KBM-7 (cell line): ENCODE data around the gene ABCA4.

ENCODE experiments used
- DNase-seq: peaks from one replicate; pipeline ENCODE4 v3.0.0-alpha.2; 2015
- in situ Hi-C: fragments of 300-500 bp; cut with MboI; formaldehyde crosslinking; loops from 2 replicates; pipeline ENCODE4 v1.14.3; 2020; ENCODE audit warnings: low sequenced_read_pairs, low pct_unique_long_range_greater_than_20kb, mixed read lengths

ABCA4 gene

GRCh38 chr1:94093996-94094395 lies 27.0 kb downstream of the ABCA4 start:
- in situ Hi-C loops: no loop called here
- DNase-seq: no peak

- DNase-seq: no peak
- in situ Hi-C loops: no loop called here
These were observed 27.6 kb downstream of the ABCA4 start for GRCh38 chr1:94093396-94093795.

DNA sequence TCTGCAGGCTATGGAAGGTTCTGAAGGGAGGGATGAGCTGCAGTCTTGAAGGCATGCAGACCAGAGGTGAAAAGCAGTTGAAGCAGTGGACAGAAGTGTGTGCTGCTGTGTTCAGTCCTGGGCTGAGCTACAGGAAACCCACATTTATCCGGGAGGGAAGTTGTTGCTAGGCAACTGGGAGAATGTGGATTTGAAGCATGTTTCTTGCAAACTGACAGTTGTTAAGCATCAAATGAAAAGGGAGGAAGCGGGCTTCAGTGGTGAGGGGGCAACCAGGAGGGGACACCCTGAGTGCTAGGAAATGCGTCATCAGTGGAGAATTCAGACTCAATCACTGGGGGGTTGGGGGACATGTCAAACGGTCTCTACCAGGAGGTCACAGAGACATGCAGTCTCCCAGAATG lies 28.7 kb downstream of the ABCA4 start:
- DNase-seq: peak; percentile 86

GRCh38 chr1:94090761-94091160 lies 30.2 kb downstream of the ABCA4 start:
- in situ Hi-C loops: no loop called here

More for the DNA sequence above, 28.7 kb downstream of the ABCA4 start:
- in situ Hi-C loops: no loop called here

GRCh38 chr1:94087193-94087592 lies 33.8 kb downstream of the ABCA4 start:
- in situ Hi-C loops: no loop called here
- no peak for DNase-seq

More at GRCh38 chr1:94090761-94091160, 30.2 kb downstream of the ABCA4 start:
- DNase-seq: no peak

GRCh38 chr1:94084547-94084946 lies 36.4 kb downstream of the ABCA4 start:
- DNase-seq: no peak
- in situ Hi-C loops: no loop called here

GRCh38 chr1:94084085-94084484 lies 36.9 kb downstream of the ABCA4 start:
- DNase-seq: no peak
- in situ Hi-C loops: no loop called here

DNA sequence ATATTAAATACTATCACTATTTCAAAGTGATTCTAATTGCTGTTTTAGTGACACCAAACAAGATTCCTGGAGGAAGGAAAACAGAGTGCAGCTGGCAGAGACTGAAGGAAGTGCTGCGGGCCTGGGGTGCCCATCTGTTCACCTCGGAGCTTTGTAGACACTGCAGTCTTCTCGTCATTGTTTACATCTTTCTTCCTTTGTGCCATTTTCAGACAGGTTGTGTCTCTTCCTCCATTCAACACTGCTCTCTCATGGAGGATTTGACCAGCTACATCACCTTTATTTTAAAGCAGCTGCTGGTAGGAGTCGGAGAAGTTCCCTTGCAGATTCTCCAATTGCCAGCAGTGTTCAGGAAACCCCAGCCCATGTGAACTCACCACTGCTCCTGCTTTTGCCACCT lies 37.3 kb downstream of the ABCA4 start:
- in situ Hi-C loops: no loop called here
- no peak for DNase-seq

DNA sequence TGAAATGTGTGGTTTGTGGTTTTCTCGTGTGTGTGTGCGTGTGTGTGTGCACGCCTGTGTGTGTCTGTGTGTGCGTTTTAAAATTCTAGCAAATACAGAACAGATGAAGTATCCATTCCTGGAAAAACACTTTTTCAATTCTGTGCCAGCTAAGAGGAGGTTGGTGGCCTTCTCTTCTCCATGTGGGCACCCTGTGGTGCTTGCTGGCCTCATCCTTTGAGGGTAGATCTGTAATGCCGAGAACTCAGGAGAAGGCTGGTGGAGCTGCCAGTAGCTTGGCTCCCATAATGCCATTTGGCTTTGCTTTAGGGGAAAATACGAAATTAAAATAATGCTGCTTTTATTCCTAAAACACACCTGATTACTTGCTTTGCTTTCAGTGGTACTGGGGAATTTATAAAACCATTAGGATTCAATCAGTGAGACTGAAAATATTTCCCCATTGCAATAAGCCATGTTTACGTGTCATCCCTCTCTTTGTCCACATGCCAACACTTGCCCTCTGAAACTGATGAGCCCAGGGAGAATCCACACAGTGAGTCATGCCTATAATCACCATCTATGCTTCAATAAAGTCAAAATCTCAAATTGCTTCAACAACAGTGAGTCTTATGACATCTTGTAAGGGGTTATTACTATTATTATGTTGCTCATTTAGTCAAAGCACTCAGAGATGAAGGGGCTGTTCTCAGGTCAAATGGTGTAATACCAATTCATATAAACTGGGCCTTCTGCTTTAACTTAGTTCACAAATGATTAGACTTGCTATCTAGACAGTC lies 39.2 kb downstream of the ABCA4 start:
- in situ Hi-C loops: no loop called here
- no peak for DNase-seq

GRCh38 chr1:94079989-94080388 lies 41.0 kb downstream of the ABCA4 start:
- DNase-seq: no peak
- in situ Hi-C loops: no loop called here

GRCh38 chr1:94079080-94079940 lies 41.6 kb downstream of the ABCA4 start:
- DNase-seq: no peak
- in situ Hi-C loops: no loop called here

DNA sequence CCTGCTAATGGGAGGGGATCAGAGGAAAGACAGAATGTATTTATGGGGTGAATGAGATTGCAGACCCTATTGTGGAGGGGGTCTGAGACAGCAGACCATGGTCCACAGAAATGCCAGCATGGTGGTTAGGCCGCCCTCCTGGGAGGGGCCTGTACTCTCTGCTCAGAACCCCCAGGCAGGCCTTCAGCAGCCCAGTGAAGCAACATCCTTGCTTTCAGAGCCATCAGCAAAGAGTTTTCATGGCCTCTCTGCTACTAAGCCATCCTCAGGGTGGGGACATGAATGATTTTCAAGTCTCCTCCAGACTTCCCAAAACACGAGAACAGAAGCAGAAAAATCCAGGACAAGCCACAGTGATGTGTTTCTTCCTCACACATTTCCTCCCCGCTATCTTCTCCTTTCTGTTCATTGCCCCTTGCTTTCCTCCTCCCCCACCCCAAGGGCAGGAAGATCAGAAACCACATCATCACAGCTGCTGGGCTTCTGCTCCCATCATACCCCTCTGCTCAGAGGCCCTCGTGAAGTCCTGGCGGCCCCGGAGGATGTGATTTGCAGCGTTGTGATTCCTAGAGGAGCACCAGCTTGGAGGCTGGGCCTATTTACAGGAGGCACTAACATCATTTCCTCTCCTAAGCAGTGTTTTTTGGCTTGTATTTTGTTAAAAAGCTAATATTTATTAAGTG lies 48.0 kb downstream of the ABCA4 start:
- in situ Hi-C loops: loop anchor here (25.0 kb wide), 2 partner anchors 164 to 389 kb away; partner anchors contain the start of gene ARHGAP29

DNA sequence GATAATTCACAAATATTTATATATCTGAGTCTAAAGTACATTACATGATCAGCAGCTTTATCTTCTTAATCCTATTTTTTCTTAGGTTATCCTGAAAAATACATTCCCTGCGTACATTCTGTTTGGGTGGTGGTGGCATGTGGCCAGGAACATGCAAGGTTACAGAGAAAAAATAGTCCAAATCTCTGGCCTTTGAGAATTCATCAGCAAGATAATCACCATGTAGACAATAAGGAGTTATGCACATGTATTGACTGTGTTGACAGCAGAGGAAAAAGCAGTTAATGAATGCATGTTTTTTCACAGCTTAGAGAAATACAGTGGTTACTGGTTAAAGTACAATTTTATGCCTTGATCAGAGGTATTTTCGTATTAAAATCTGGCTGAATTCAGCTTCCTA lies 49.0 kb downstream of the ABCA4 start:
- DNase-seq: no peak
- in situ Hi-C loops: loop anchor here (25.0 kb wide), 2 partner anchors 165 to 390 kb away; partner anchors contain the start of gene ARHGAP29

More for the DNA sequence above, 48.0 kb downstream of the ABCA4 start:
- peak; percentile 32 for DNase-seq

DNA sequence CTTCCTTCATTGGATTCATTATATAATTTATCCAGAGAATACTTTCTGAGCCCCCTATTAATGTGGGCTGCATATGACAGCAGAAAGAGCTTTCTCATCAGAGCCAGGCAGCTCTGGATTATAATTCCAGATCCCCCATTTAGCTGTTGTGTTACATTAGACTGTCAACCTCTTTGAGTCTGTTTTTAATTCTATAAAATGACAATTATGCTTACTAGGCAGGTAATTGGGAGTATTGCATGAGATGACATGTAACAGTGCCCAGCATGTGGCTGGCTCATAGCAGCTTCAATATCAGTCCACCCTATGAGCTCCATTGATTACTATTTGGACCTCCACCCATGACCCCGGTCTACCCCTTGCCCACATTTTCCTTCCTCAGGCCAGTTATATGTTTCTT lies 49.6 kb downstream of the ABCA4 start:
- no peak for DNase-seq
- in situ Hi-C loops: loop anchor here (25.0 kb wide), 2 partner anchors 166 to 391 kb away; partner anchors contain the start of gene ARHGAP29

- in situ Hi-C loops: loop anchor here (25.0 kb wide), 2 partner anchors 166 to 391 kb away; partner anchors contain the start of gene ARHGAP29
These were observed 50.1 kb downstream of the ABCA4 start for GRCh38 chr1:94070865-94071264.

GRCh38 chr1:94069919-94070285 lies 51.0 kb downstream of the ABCA4 start:
- in situ Hi-C loops: loop anchor here (25.0 kb wide), 2 partner anchors 167 to 392 kb away; partner anchors contain the start of gene ARHGAP29
- DNase-seq: no peak

More at GRCh38 chr1:94070865-94071264, 50.1 kb downstream of the ABCA4 start:
- no peak for DNase-seq

GRCh38 chr1:94068999-94069918 lies 51.7 kb downstream of the ABCA4 start:
- in situ Hi-C loops: loop anchor here (25.0 kb wide), 2 partner anchors 168 to 393 kb away; partner anchors contain the start of gene ARHGAP29
- DNase-seq: no peak
